HepG2 (cell line): ENCODE results near the gene ISCA1. TPM values are rescaled to one million over a fixed set of nuclear protein-coding genes. Genes with fewer than 3 reads are reported as not detected.

Experiments
- ATAC-seq: fragments of 200-7000 bp; cut with Tn5 transposase; 3 replicates; pipeline ENCODE4 v1.9.1; 2020; ENCODE audit warnings: mild to moderate bottlenecking, moderate library complexity
- BruUV-seq: library from RNA; stranded (reverse); fragments of 400-500 nt; replicated peaks from 2 replicates; lab custom pipeline; 2021; lab: Mats Ljungman, UMichigan
- CTCF ChIA-PET: fragments of 300-600 bp; formaldehyde crosslinking; extraction: SDS; loops from one replicate; lab custom pipeline; 2021; ENCODE audit warnings: low total read pairs, inconsistent platforms, low intra/inter-chr PET ratio; lab: Yijun Ruan, JAX
- POLR2A ChIA-PET: fragments of 350-600 bp; sonication (Branson Sonifier 250); formaldehyde crosslinking; loops from one replicate; lab custom pipeline; 2020; ENCODE audit warnings: antibody characterized with exemption, inconsistent platforms; lab: Yijun Ruan, JAX
- DNase-seq: peaks from one replicate; pipeline ENCODE4 v3.0.0-alpha.2; 2015; ENCODE audit warnings: low spot score
- FAIRE-seq: peaks from 3 replicates; lab custom pipeline; 2011; peaks lifted over from hg19 to GRCh38; lab: Jason Lieb, UNC
- H2AFZ ChIP-seq: one replicate; pipeline ENCODE4 v1.6.1; 2011; ENCODE audit warnings: low read length, inconsistent platforms
- H3K27ac ChIP-seq: fragments of 300-600 bp; 3 replicates; pipeline ENCODE4 v1.8.0; 2011; ENCODE audit warnings: mixed run types, mild to moderate bottlenecking, mixed read lengths, low read length, inconsistent platforms; ENCODE audit not compliant: insufficient read depth; ENCODE audit errors: extremely low read length
- H3K27me3 ChIP-seq, 2 experiments: fragments of 200-600 bp in 1 of 2; 2 replicates in 1 of 2; 3 replicates in 1 of 2; pipeline versions ENCODE4 v1.6.0 to v1.8.0; 2011; ENCODE audit warnings: low read length in 2 of 2, mild to moderate bottlenecking in 2 of 2, moderate library complexity in 2 of 2, inconsistent platforms in 1 of 2; ENCODE audit not compliant: insufficient read depth in 2 of 2, control insufficient read depth in 1 of 2
- H3K36me3 ChIP-seq, 2 experiments: fragments of 200-600 bp in 1 of 2; replicated peaks in 1 of 2; 2 replicates in 1 of 2; 3 replicates in 1 of 2; pipeline versions ENCODE4 v1.5.1 to v1.8.0; 2011; ENCODE audit warnings: low read length in 2 of 2, inconsistent platforms in 1 of 2; ENCODE audit not compliant: insufficient read depth in 2 of 2, control insufficient read depth in 1 of 2
- H3K4me1 ChIP-seq: 2 replicates; pipeline ENCODE4 v1.5.1; 2012; ENCODE audit warnings: low read length, inconsistent platforms; ENCODE audit not compliant: insufficient read depth
- H3K4me2 ChIP-seq: 2 replicates; pipeline ENCODE4 v1.6.0; 2011; ENCODE audit warnings: low read depth, low read length, inconsistent platforms
- H3K4me3 ChIP-seq, 3 experiments: fragments of 200-600 bp in 1 of 3; sonication (generic), shearing (Covaris generic) in 1 of 3; replicated peaks in 1 of 3; 2 replicates each; pipeline ENCODE4 v1.5.1; 2011 to 2016; ENCODE audit warnings: low read length in 3 of 3, inconsistent platforms in 2 of 3, low read depth in 2 of 3, mild to moderate bottlenecking in 2 of 3, control low read depth in 1 of 3, mixed read lengths in 1 of 3; ENCODE audit not compliant: insufficient read depth in 1 of 3
- H3K79me2 ChIP-seq: one replicate; pipeline ENCODE4 v1.6.1; 2011; ENCODE audit warnings: low read length, inconsistent platforms; ENCODE audit not compliant: insufficient read depth
- H3K9ac ChIP-seq: 2 replicates; pipeline ENCODE4 v1.6.0; 2011; ENCODE audit warnings: mild to moderate bottlenecking, low read depth, low read length, inconsistent platforms; ENCODE audit not compliant: insufficient read depth
- H3K9me3 ChIP-seq: 2 replicates; pipeline ENCODE4 v1.5.1; 2012; ENCODE audit warnings: mild to moderate bottlenecking, low read length
- H4K20me1 ChIP-seq: 2 replicates; pipeline ENCODE4 v1.6.0; 2011; ENCODE audit warnings: inconsistent platforms, mild to moderate bottlenecking, low read length, moderate library complexity; ENCODE audit not compliant: insufficient read depth
- DPF2 ChIP-seq: sonication (generic); formaldehyde crosslinking; IDR thresholded peaks from 2 replicates; pipeline ENCODE4 v1.4.0; 2020; ENCODE audit warnings: mild to moderate bottlenecking, low read depth, missing genetic modification reagents, borderline replicate concordance
- ELF3 ChIP-seq: IDR thresholded peaks from 2 replicates; pipeline ENCODE4 v1.6.1; 2016; ENCODE audit warnings: missing genetic modification reagents, missing compliant biosample characterization
- HDAC1 ChIP-seq: sonication (generic); formaldehyde crosslinking; IDR thresholded peaks from 2 replicates; pipeline ENCODE4 v1.5.1; 2020; ENCODE audit warnings: mild to moderate bottlenecking, missing genetic modification reagents
- HNF4A ChIP-seq: sonication (generic); formaldehyde crosslinking; IDR thresholded peaks from 2 replicates; pipeline ENCODE4 v1.4.0; 2020; ENCODE audit warnings: missing genetic modification reagents
- HOXD1 ChIP-seq: sonication (generic); formaldehyde crosslinking; IDR thresholded peaks from 2 replicates; pipeline ENCODE4 v1.5.0; 2020; ENCODE audit warnings: missing genetic modification reagents
- PCBP1 ChIP-seq: fragments of 200-400 bp; formaldehyde crosslinking; IDR thresholded peaks from 2 replicates; pipeline ENCODE4 v1.6.1; 2017; ENCODE audit warnings: mild to moderate bottlenecking, low read depth, low read length, borderline replicate concordance
- SOX13 ChIP-seq, 3 experiments: fragments of 450-650 bp in 1 of 3; sonication (generic) in 1 of 3; formaldehyde crosslinking in 1 of 3; IDR thresholded peaks in 2 of 3; conservative IDR thresholded peaks in 1 of 3; 2 replicates each; pipeline versions ENCODE4 v1.5.0 to v1.6.1; 2016 to 2020; ENCODE audit warnings: antibody characterized with exemption in 1 of 3, mild to moderate bottlenecking in 1 of 3, missing compliant biosample characterization in 1 of 3, missing genetic modification reagents in 1 of 3, moderate library complexity in 1 of 3
- U2AF2 ChIP-seq: fragments of 200-400 bp; formaldehyde crosslinking; IDR thresholded peaks from 2 replicates; pipeline ENCODE4 v1.6.1; 2017; ENCODE audit warnings: low read depth, mild to moderate bottlenecking, low read length
- ZC3H4 ChIP-seq: sonication (generic); formaldehyde crosslinking; IDR thresholded peaks from 2 replicates; pipeline ENCODE4 v1.4.0; 2020; ENCODE audit warnings: missing genetic modification reagents, borderline replicate concordance
- ZNF207 ChIP-seq: fragments of 450-650 bp; IDR thresholded peaks from 2 replicates; pipeline ENCODE4 v1.6.1; 2016; ENCODE audit warnings: antibody characterized with exemption, borderline replicate concordance
- ZNF441 ChIP-seq: sonication (generic); formaldehyde crosslinking; IDR thresholded peaks from 2 replicates; pipeline ENCODE4 v1.7.0; 2021; ENCODE audit warnings: missing genetic modification reagents, borderline replicate concordance
- WGBS: methylation state at CpG from one replicate; pipeline ENCODE4 v1.1.6; 2017; ENCODE audit warnings: low lambda C conversion rate; 5-methylcytosine and 5-hydroxymethylcytosine counted together
- in situ Hi-C: cut with HindIII; loops from 2 replicates; pipeline ENCODE4 v1.10.0; 2017; ENCODE audit warnings: low pct_unique_long_range_greater_than_20kb; ENCODE audit not compliant: extremely low pct_ligation_motif_present
- intact Hi-C: fragments of 100-400 bp; cut with micrococcal nuclease; formaldehyde crosslinking; loops from one replicate; pipeline ENCODE4 v1.10.0; 2022; ENCODE audit not compliant: unreplicated experiment
- polyA plus RNA-seq, 8 experiments: library from polyadenylated mRNA; depleted of rRNA in 3 of 8; stranded (reverse) in 7 of 8; unstranded in 1 of 8; fragments of >200 nt; fragmentation: Illumina TruSeq in 4 of 8; extraction: Trizol in 4 of 8; gene quantifications; 2 replicates each; pipeline versions ENCODE4 v1.2.1 to v1.2.3, GENCODE V29; 2011 to 2016; ENCODE audit warnings: low read depth in 4 of 8, missing spikeins in 1 of 8, mixed read lengths in 1 of 8; ENCODE audit not compliant: insufficient read depth in 1 of 8
- total RNA-seq, 5 experiments: library from RNA; depleted of rRNA; stranded (reverse); fragments of >200 nt; fragmentation: Illumina TruSeq; extraction: Trizol; gene quantifications; 2 replicates each; pipeline ENCODE4 v1.2.3, GENCODE V29; 2016; ENCODE audit warnings: low read depth in 1 of 5
- TF ChIP-seq, protein P1 (sequence below): sonication (generic); formaldehyde crosslinking; IDR thresholded peaks from 2 replicates; pipeline ENCODE4 v1.4.0; 2020; ENCODE audit warnings: missing genetic modification reagents
- TF ChIP-seq, protein P2 (sequence below): sonication (generic); formaldehyde crosslinking; conservative IDR thresholded peaks from 2 replicates; pipeline ENCODE4 v1.4.0; 2020; ENCODE audit warnings: missing genetic modification reagents

Gene ISCA1
- total and polyA plus RNA-seq, 2 of the 13 experiments (the other 11 are each of a cell fraction or from before 2014, with no cell fraction given), result 29.2 to 40.9 TPM

DNA sequence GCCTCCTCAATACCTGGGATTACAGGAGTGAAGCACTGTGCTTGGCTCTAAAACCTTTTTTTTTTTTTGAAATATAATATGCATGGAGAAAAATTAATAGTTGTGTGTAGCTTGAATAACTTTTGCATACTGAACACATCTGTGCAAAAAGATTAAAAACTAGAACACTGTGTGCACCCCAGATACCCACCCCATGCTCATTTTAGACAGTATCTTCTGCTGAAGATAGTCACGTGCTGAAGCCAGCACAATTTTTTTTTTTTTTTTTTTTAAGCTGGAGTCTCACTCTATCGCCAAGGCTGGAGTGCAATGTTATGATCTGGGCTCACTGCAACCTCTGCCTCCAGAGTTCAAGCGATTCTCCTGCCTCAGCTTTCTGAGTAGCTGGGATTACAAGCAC is 62.7 kb downstream of the ISCA1 start:
- in situ Hi-C loops, result no loop called here
- Histone ChIP-seq H4K20me1 (no peaks in the 10 kb centered on the region), H3K27ac (no peak overlapping the region), H3K79me2 (no peaks in the 10 kb centered on the region), H3K4me1 (no peaks in the 10 kb centered on the region), H3K9me3 (no peaks in the 10 kb centered on the region), H3K9ac (no peak overlapping the region), H3K36me3 (no peaks in the 10 kb centered on the region), H3K27me3 (peaks cover 0 to 9% of the 10 kb centered on the region in 2 experiments; a peak in 3 of 5 replicates), H2AFZ (no peak overlapping the region), H3K4me3 (no peak overlapping the region), H3K4me2 (no peak overlapping the region)
- TF ChIP-seq ZC3H4 (CRISPR knock-in tag) (no peak), ELF3 (no peak), SOX13 (IDR thresholded peaks at IDR 0.05) (no peak), SOX13 (CRISPR knock-in tag; conservative IDR thresholded peaks at IDR 0.05 in 1 of 2, IDR thresholded peaks at IDR 0.05 in 1 of 2) (no peak), HOXD1 (CRISPR knock-in tag) (no peak), ZNF207 (no peak), DPF2 (CRISPR knock-in tag) (no peak), HDAC1 (CRISPR knock-in tag) (no peak), ZNF441 (CRISPR knock-in tag) (no peak), HNF4A (CRISPR knock-in tag) (no peak), U2AF2 (no peak), PCBP1 (no peak)
- TF ChIP-seq, protein P1, sequence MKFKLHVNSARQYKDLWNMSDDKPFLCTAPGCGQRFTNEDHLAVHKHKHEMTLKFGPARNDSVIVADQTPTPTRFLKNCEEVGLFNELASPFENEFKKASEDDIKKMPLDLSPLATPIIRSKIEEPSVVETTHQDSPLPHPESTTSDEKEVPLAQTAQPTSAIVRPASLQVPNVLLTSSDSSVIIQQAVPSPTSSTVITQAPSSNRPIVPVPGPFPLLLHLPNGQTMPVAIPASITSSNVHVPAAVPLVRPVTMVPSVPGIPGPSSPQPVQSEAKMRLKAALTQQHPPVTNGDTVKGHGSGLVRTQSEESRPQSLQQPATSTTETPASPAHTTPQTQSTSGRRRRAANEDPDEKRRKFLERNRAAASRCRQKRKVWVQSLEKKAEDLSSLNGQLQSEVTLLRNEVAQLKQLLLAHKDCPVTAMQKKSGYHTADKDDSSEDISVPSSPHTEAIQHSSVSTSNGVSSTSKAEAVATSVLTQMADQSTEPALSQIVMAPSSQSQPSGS (CRISPR knock-in tag), result no peak
- TF ChIP-seq, protein P2, sequence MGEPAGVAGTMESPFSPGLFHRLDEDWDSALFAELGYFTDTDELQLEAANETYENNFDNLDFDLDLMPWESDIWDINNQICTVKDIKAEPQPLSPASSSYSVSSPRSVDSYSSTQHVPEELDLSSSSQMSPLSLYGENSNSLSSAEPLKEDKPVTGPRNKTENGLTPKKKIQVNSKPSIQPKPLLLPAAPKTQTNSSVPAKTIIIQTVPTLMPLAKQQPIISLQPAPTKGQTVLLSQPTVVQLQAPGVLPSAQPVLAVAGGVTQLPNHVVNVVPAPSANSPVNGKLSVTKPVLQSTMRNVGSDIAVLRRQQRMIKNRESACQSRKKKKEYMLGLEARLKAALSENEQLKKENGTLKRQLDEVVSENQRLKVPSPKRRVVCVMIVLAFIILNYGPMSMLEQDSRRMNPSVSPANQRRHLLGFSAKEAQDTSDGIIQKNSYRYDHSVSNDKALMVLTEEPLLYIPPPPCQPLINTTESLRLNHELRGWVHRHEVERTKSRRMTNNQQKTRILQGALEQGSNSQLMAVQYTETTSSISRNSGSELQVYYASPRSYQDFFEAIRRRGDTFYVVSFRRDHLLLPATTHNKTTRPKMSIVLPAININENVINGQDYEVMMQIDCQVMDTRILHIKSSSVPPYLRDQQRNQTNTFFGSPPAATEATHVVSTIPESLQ (CRISPR knock-in tag), result no peak
- DNase-seq (no peak), ATAC-seq (no peak), FAIRE-seq (no peak)
- intact Hi-C loops, result no loop called here
- BruUV-seq, result no TSS peak
- WGBS, result 33% methylated on average over 3 of the region's 3 CpGs
- CTCF ChIA-PET, result no interaction called here
- POLR2A ChIA-PET, result no interaction called here
